GM12878 (cell line): Measurements from ENCODE around the gene APLN. TPM values are rescaled to one million over a fixed set of nuclear protein-coding genes. Genes with fewer than 3 reads are reported as not detected.

Source experiments
- ATAC-seq: fragments of 200-7000 bp; cut with Tn5 transposase; 3 replicates; pipeline ENCODE4 v1.9.1; 2020; ENCODE audit warnings: mild to moderate bottlenecking, moderate library complexity
- BruUV-seq: library from RNA; stranded (reverse); fragments of 400-500 nt; replicated peaks from 2 replicates; lab custom pipeline; 2021; lab: Mats Ljungman, UMichigan
- CTCF ChIA-PET: fragments of 300-600 bp; sonication (Branson Sonifier 250); formaldehyde crosslinking; extraction: SDS; loops from one replicate; lab custom pipeline; 2021; ENCODE audit warnings: inconsistent platforms; lab: Yijun Ruan, JAX
- POLR2A ChIA-PET: fragments of 350-600 bp; formaldehyde crosslinking; extraction: SDS; loops from one replicate; lab custom pipeline; 2021; ENCODE audit warnings: inconsistent platforms; lab: Charles Lee
- RAD21 ChIA-PET: fragments of 300-600 bp; sonication (Branson Sonifier 250); formaldehyde crosslinking; loops from one replicate; lab custom pipeline; 2023; ENCODE audit warnings: antibody characterized with exemption; ENCODE audit not compliant: unreplicated experiment; lab: Charles Lee
- SMC1A ChIA-PET: fragments of 300-600 bp; sonication (Branson Sonifier 250); formaldehyde crosslinking; loops from one replicate; lab custom pipeline; 2023; ENCODE audit not compliant: unreplicated experiment, uncharacterized antibody; lab: Charles Lee
- DNase-seq: peaks from one replicate; pipeline ENCODE4 v3.0.0-alpha.2; 2011; ENCODE audit warnings: low read depth, low spot score
- FAIRE-seq: peaks from 3 replicates; lab custom pipeline; 2011; peaks lifted over from hg19 to GRCh38; lab: Jason Lieb, UNC
- H2AFZ ChIP-seq: 2 replicates; pipeline ENCODE4 v1.6.0; 2011; ENCODE audit warnings: low read depth, low read length, control low read depth; ENCODE audit not compliant: control insufficient read depth
- H3K27ac ChIP-seq: 2 replicates; pipeline ENCODE4 v1.5.1; 2011; ENCODE audit warnings: control low read depth; ENCODE audit not compliant: control insufficient read depth, insufficient read depth
- H3K27me3 ChIP-seq, 2 experiments: replicated peaks in 1 of 2; 2 replicates each; pipeline versions ENCODE4 v1.6.0 to v1.6.1; 2011; ENCODE audit warnings: low read length in 1 of 2; ENCODE audit not compliant: control insufficient read depth in 2 of 2, insufficient read depth in 2 of 2
- H3K36me3 ChIP-seq, 2 experiments: 2 replicates each; pipeline ENCODE4 v1.5.1; 2011; ENCODE audit warnings: low read length in 1 of 2; ENCODE audit not compliant: control insufficient read depth in 2 of 2, insufficient read depth in 2 of 2
- H3K4me1 ChIP-seq: 2 replicates; pipeline ENCODE4 v1.6.1; 2011; ENCODE audit warnings: mild to moderate bottlenecking, low read length, moderate library complexity, mixed read lengths; ENCODE audit not compliant: control insufficient read depth, insufficient read depth
- H3K4me2 ChIP-seq: 2 replicates; pipeline ENCODE4 v1.6.0; 2011; ENCODE audit warnings: control low read depth; ENCODE audit not compliant: control insufficient read depth, insufficient read depth
- H3K4me3 ChIP-seq: fragments of 200-600 bp; sonication (generic); 2 replicates; pipeline ENCODE4 v1.5.1; 2016
- H3K79me2 ChIP-seq: 2 replicates; pipeline ENCODE4 v1.6.0; 2011; ENCODE audit warnings: low read length; ENCODE audit not compliant: control insufficient read depth, insufficient read depth
- H3K9ac ChIP-seq: 2 replicates; pipeline ENCODE4 v1.8.0; 2011; ENCODE audit warnings: low read length, control low read depth, mixed read lengths; ENCODE audit not compliant: control insufficient read depth, insufficient read depth
- H3K9me3 ChIP-seq: replicated peaks from 3 replicates; pipeline ENCODE4 v1.5.1; 2011; ENCODE audit warnings: mild to moderate bottlenecking, low read length; ENCODE audit not compliant: control insufficient read depth, insufficient read depth
- H4K20me1 ChIP-seq: 2 replicates; pipeline ENCODE4 v1.6.0; 2011; ENCODE audit not compliant: control insufficient read depth, insufficient read depth
- CBX5 ChIP-seq: sonication (generic); IDR thresholded peaks from 2 replicates; pipeline ENCODE4 v1.6.1; 2016; ENCODE audit warnings: low read depth, moderate library complexity, mild to moderate bottlenecking, inconsistent platforms
- CHD4 ChIP-seq: fragments of 200-600 bp; sonication (generic); IDR thresholded peaks from 2 replicates; pipeline ENCODE4 v1.6.1; 2016; ENCODE audit warnings: mild to moderate bottlenecking
- MTA2 ChIP-seq: fragments of 450-650 bp; IDR thresholded peaks from 2 replicates; pipeline ENCODE4 v1.6.1; 2016; ENCODE audit warnings: low read depth, mild to moderate bottlenecking, moderate library complexity
- SIN3A ChIP-seq: IDR thresholded peaks from 2 replicates; pipeline ENCODE4 v1.6.1; 2012; ENCODE audit warnings: low read depth, low read length, improper control_type of control experiment
- SRF ChIP-seq, 2 experiments: IDR thresholded peaks; 2 replicates each; pipeline ENCODE4 v1.6.1; 2011; ENCODE audit warnings: low read depth in 2 of 2, low read length in 2 of 2, mild to moderate bottlenecking in 1 of 2, moderate library complexity in 1 of 2
- WGBS: methylation state at CpG from one replicate; pipeline ENCODE4 v1.1.6; 2016; ENCODE audit warnings: low lambda C conversion rate; ENCODE audit not compliant: insufficient replicate concordance, insufficient coverage; ENCODE audit errors: missing lambda C conversion rate; 5-methylcytosine and 5-hydroxymethylcytosine counted together
- in situ Hi-C: fragments of 300-500 bp; cut with MboI; formaldehyde crosslinking; loops from 9 replicates; pipeline ENCODE4 v1.14.3; 2018; ENCODE audit warnings: mixed read lengths
- intact Hi-C: fragments of 100-400 bp; cut with micrococcal nuclease; formaldehyde crosslinking; loops from one replicate; pipeline ENCODE4 v1.14.2; 2022; ENCODE audit not compliant: unreplicated experiment
- polyA plus RNA-seq, 11 experiments: library from polyadenylated mRNA; depleted of rRNA in 4 of 11; unstranded in 6 of 11; stranded (reverse) in 5 of 11; fragments of >200 nt; fragmentation: Nextera tagmentation in 4 of 11; fragmentation: Illumina TruSeq in 1 of 11; extraction: Ambion mirVana in 4 of 11; extraction: Trizol in 1 of 11; gene quantifications; 1 replicate in 1 of 11; 2 replicates in 10 of 11; pipeline versions ENCODE4 v1.2.1 to v1.2.3, GENCODE V29; 2011 to 2016; ENCODE audit warnings: inconsistent platforms in 2 of 11, missing spikeins in 2 of 11, low read depth in 1 of 11
- total RNA-seq, 4 experiments: library from RNA; depleted of rRNA in 3 of 4; stranded (reverse); fragments of >200 nt in 3 of 4; fragmentation: Illumina TruSeq in 1 of 4; extraction: Trizol in 1 of 4; gene quantifications; 2 replicates each; pipeline versions ENCODE4 v1.2.1 to v1.2.3, GENCODE V29; 2013 to 2021
- TF ChIP-seq, protein P1 (sequence below): fragments of 450-650 bp; formaldehyde crosslinking; IDR thresholded peaks from 2 replicates; pipeline ENCODE4 v1.4.0; 2022; ENCODE audit warnings: mild to moderate bottlenecking, moderate library complexity

Gene APLN
- total and polyA plus RNA-seq, 10 of the 15 experiments (the other 5 are each of a cell fraction or from before 2014, with no cell fraction given): 0.31 TPM; not detected in 9

DNA sequence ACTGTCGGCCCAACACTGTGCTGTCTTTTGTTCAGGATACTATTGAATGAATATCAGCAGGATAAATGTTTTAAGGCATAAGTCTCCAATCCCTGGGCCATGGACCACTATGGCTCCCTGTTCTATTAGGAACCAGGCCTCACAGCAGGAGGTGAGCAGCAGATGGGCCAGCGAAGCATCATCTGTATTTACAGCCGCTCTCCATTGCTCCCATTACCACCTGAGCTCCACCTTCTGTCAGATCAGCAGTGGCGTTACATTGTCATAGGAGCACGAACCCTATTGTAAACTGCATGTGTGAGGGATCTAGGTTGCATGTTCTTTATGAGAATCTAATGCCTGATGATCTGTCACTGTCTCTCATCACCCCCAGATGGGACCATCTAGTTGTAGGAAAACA, 3.7 kb upstream of the APLN start:
- POLR2A ChIA-PET: no interaction called here
- ATAC-seq (no peak), FAIRE-seq (no peak), DNase-seq (no peak)
- Histone ChIP-seq H3K9me3 (no peaks in the 10 kb centered on the region), H2AFZ (no peak overlapping the region), H3K4me1 (no peaks in the 10 kb centered on the region), H4K20me1 (no peaks in the 10 kb centered on the region), H3K4me3 (no peak overlapping the region), H3K79me2 (no peaks in the 10 kb centered on the region), H3K9ac (no peak overlapping the region), H3K4me2 (no peak overlapping the region), H3K27ac (no peak overlapping the region), H3K27me3 (peaks cover 2 to 4% of the 10 kb centered on the region in 2 experiments; a peak in 3 of 4 replicates), H3K36me3 (no peaks in the 10 kb centered on the region)
- SMC1A ChIA-PET: interaction anchor here (0.6 kb wide), 1 partner anchor 21 kb away, joined by 3 read pairs; no protein-coding TSS in a partner anchor
- TF ChIP-seq, protein P1, sequence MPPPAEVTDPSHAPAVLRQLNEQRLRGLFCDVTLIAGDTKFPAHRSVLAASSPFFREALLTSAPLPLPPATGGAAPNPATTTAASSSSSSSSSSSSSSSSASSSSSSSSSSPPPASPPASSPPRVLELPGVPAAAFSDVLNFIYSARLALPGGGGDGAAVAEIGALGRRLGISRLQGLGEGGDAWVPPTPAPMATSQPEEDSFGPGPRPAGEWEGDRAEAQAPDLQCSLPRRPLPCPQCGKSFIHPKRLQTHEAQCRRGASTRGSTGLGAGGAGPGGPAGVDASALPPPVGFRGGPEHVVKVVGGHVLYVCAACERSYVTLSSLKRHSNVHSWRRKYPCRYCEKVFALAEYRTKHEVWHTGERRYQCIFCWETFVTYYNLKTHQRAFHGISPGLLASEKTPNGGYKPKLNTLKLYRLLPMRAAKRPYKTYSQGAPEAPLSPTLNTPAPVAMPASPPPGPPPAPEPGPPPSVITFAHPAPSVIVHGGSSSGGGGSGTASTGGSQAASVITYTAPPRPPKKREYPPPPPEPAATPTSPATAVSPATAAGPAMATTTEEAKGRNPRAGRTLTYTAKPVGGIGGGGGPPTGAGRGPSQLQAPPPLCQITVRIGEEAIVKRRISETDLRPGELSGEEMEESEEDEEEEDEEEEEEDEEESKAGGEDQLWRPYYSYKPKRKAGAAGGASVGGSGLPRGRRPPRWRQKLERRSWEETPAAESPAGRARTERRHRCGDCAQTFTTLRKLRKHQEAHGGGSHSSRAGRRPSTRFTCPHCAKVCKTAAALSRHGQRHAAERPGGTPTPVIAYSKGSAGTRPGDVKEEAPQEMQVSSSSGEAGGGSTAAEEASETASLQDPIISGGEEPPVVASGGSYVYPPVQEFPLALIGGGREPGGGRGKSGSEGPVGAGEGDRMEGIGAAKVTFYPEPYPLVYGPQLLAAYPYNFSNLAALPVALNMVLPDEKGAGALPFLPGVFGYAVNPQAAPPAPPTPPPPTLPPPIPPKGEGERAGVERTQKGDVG (CRISPR knock-in tag): no peak
- no peak for TF ChIP-seq MTA2
- TF ChIP-seq CBX5: no peak
- no peak for TF ChIP-seq SIN3A
- TF ChIP-seq SRF (IDR thresholded peaks at IDR 0.05; ENCODE audit: low read depth in 2 of 2, low read length in 2 of 2): no peak
- TF ChIP-seq CHD4: no peak
- 17% methylated on average over 5 of the region's 5 CpGs for WGBS
- in situ Hi-C loops (no loop called here), intact Hi-C loops (no loop called here)
- RAD21 ChIA-PET: no interaction called here
- BruUV-seq: no TSS peak
- CTCF ChIA-PET: interaction anchor here (1.2 to 1.6 kb wide), 2 partner anchors 68 to 164 kb away, joined by 3 to 5 read pairs; no protein-coding TSS in a partner anchor
